ENCODE measurements around the gene MAFB. TPM values are rescaled to one million over a fixed set of nuclear protein-coding genes. Genes with fewer than 3 reads are reported as not detected.

Gene MAFB
- polyA plus RNA-seq, 1 of the 3 experiments (the other 2 are of a cell fraction), result 0.08 TPM

DNA sequence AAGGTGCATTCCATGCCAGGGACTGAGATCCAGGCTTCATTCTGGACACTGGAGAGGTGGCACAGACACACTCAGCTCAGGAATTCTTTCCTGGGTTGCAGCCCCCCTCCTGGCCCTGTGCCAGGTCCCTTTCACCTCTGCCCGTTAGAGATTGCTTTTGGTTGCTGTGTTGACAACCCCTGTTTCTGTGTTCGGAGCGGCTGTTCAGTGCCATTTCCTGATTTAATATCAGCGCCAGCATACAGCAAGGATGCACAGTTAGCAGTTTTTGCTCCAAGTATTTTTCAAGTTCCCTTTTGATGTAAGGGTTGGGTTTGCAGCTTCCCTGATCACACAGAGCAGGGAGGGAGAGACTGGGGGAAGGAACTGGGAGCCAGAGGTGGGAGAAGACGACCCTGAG lies 8.5 kb upstream of the MAFB start:
- CTCF ChIA-PET, result interaction anchor here (0.6 kb wide), 1 partner anchor 9 kb away, joined by 3 read pairs; no protein-coding TSS in a partner anchor
- H3K27ac ChIP-seq (ENCODE audit: low read depth in 2 of 2, low read length in 1 of 2), result no peak overlapping the region
- no peak for TF ChIP-seq RXRA (IDR thresholded peaks at IDR 0.05; ENCODE audit: borderline replicate concordance, low read depth)
- H4K20me1 ChIP-seq (ENCODE audit: insufficient read depth), result no peaks in the 10 kb centered on the region
- POLR2A ChIA-PET, result no interaction called here
- H3K4me2 ChIP-seq, result no peak overlapping the region
- no peak overlapping the region for H3K4me3 ChIP-seq (ENCODE audit: low read depth in 2 of 2, low read length in 1 of 2)
- H2AFZ ChIP-seq (ENCODE audit: low read depth), result no peak overlapping the region
- DNase-seq, result no peak
- H3K4me1 ChIP-seq (ENCODE audit: control insufficient read depth in 1 of 2, insufficient read depth in 2 of 2, low read depth in 1 of 2, low read length in 1 of 2), result no peaks in the 10 kb centered on the region; a peak in 1 of 4 replicates
- no peaks in the 10 kb centered on the region for H3F3A ChIP-seq (replicated peaks; ENCODE audit: insufficient read depth)
- no peaks in the 10 kb centered on the region for H3K36me3 ChIP-seq (replicated peaks in 1 of 2; ENCODE audit: control insufficient read depth in 1 of 2, insufficient read depth in 2 of 2, low read length in 1 of 2)
- no peaks in the 10 kb centered on the region for H3K9me3 ChIP-seq
- no peaks in the 10 kb centered on the region for H3K9me2 ChIP-seq
- whole genome bisulfite sequencing (ENCODE audit: low lambda C conversion rate), result 38% methylated on average over 5 of the region's 5 CpGs
- peaks cover 13% of the 10 kb centered on the region; the same call in 1 of the 2 replicates for H3K27me3 ChIP-seq (ENCODE audit: insufficient read depth)
- no peaks in the 10 kb centered on the region for H3K79me2 ChIP-seq (ENCODE audit: insufficient read depth)
- H3K9ac ChIP-seq, result no peak overlapping the region

DNA sequence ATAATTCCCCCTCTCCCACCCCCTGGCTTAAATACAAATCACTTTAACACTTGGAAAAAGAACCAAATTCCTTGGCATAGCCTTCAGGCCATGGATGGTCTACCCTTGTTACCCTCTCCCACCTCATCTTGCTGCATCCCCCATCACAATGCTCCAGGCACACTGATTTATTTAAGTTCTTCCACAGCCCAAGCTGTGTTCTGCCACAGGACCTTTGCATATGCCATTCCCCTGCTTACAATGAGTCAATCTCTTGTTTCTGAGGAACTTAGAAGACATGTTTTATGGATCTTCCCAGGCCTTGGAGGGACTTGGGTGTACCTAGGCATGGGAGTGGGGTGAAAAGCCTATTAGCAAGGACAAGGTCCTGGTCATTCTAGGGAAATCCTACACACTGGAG lies 6.2 kb upstream of the MAFB start:
- TF ChIP-seq MXI1 (IDR thresholded peaks at IDR 0.05; ENCODE audit: low read depth, low read length), result no peak
- no peak for DNase-seq
- no peaks in the 10 kb centered on the region; a peak in 1 of 4 replicates for H3K4me1 ChIP-seq (ENCODE audit: control insufficient read depth in 1 of 2, insufficient read depth in 2 of 2, low read depth in 1 of 2, low read length in 1 of 2)
- no peak overlapping the region for H3K4me3 ChIP-seq (ENCODE audit: low read depth in 2 of 2, low read length in 1 of 2)
- no peaks in the 10 kb centered on the region for H3K9me2 ChIP-seq
- H3K36me3 ChIP-seq (replicated peaks in 1 of 2; ENCODE audit: control insufficient read depth in 1 of 2, insufficient read depth in 2 of 2, low read length in 1 of 2), result no peaks in the 10 kb centered on the region
- ChIA-PET CTCF (interaction anchor here (1.2 kb wide), 1 partner anchor 268 kb away, joined by 4 read pairs; no protein-coding TSS in a partner anchor), POLR2A (no interaction called here)
- no peaks in the 10 kb centered on the region for H4K20me1 ChIP-seq (ENCODE audit: insufficient read depth)
- no peak overlapping the region for H3K4me2 ChIP-seq
- no peaks in the 10 kb centered on the region for H3K9me3 ChIP-seq
- no peaks in the 10 kb centered on the region for H3F3A ChIP-seq (replicated peaks; ENCODE audit: insufficient read depth)
- H3K79me2 ChIP-seq (ENCODE audit: insufficient read depth), result no peaks in the 10 kb centered on the region
- H3K27ac ChIP-seq (ENCODE audit: low read depth in 2 of 2, low read length in 1 of 2), result no peak overlapping the region
- H2AFZ ChIP-seq (ENCODE audit: low read depth), result no peak overlapping the region
- no peak overlapping the region for H3K9ac ChIP-seq
- peaks cover 34% of the 10 kb centered on the region; the same call in 1 of the 2 replicates for H3K27me3 ChIP-seq (ENCODE audit: insufficient read depth)

DNA sequence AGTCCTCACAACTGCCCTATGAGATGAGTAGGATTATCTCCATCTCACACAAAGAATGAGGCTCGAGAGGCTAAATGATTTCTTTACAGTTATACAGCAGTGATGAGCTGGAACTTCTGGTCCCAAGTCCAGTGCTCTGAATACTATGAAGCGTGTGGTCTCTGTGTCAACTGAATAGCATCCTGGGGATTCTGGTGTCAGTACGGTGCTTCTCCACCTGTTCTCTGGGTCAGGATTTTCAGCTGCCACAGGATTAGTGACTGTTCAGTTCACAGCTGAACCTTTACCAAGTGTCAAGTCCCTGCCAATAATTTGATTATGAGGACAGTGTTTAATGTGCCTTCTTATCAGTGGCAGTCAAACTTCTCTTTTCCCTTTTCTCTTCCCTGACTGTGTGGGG lies 5.2 kb upstream of the MAFB start:
- 43% methylated on average over 3 of the region's 3 CpGs for WGBS (ENCODE audit: low lambda C conversion rate)
- H3K79me2 ChIP-seq (ENCODE audit: insufficient read depth), result no peaks in the 10 kb centered on the region
- TF ChIP-seq EP300 (IDR thresholded peaks at IDR 0.05; ENCODE audit: borderline replicate concordance in 1 of 2, low read depth in 1 of 2, low read length in 1 of 2) (no peak), GATA2 (CRISPR knock-in tag; IDR thresholded peaks at IDR 0.05) (no peak), MAX (IDR thresholded peaks at IDR 0.05; ENCODE audit: low read depth) (no peak), RCOR1 (IDR thresholded peaks at IDR 0.05; ENCODE audit: low read length) (no peak), SMC3 (IDR thresholded peaks at IDR 0.05; ENCODE audit: low read depth, low read length) (no peak), GABPA (IDR thresholded peaks at IDR 0.05; ENCODE audit: low read depth) (no peak), NFIC (IDR thresholded peaks at IDR 0.05; ENCODE audit: borderline replicate concordance) (no peak), FOXM1 (IDR thresholded peaks at IDR 0.05; ENCODE audit: low read depth) (no peak), RAD21 (IDR thresholded peaks at IDR 0.05; ENCODE audit: low read length) (no peak), CTCF (IDR thresholded peaks at IDR 0.05) (no peak), PBX3 (IDR thresholded peaks at IDR 0.05) (no peak)
- TF ChIP-seq, protein P1, sequence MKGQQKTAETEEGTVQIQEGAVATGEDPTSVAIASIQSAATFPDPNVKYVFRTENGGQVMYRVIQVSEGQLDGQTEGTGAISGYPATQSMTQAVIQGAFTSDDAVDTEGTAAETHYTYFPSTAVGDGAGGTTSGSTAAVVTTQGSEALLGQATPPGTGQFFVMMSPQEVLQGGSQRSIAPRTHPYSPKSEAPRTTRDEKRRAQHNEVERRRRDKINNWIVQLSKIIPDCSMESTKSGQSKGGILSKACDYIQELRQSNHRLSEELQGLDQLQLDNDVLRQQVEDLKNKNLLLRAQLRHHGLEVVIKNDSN (IDR thresholded peaks at IDR 0.05; ENCODE audit: borderline replicate concordance, low read depth), result no peak
- TF ChIP-seq, protein P2, sequence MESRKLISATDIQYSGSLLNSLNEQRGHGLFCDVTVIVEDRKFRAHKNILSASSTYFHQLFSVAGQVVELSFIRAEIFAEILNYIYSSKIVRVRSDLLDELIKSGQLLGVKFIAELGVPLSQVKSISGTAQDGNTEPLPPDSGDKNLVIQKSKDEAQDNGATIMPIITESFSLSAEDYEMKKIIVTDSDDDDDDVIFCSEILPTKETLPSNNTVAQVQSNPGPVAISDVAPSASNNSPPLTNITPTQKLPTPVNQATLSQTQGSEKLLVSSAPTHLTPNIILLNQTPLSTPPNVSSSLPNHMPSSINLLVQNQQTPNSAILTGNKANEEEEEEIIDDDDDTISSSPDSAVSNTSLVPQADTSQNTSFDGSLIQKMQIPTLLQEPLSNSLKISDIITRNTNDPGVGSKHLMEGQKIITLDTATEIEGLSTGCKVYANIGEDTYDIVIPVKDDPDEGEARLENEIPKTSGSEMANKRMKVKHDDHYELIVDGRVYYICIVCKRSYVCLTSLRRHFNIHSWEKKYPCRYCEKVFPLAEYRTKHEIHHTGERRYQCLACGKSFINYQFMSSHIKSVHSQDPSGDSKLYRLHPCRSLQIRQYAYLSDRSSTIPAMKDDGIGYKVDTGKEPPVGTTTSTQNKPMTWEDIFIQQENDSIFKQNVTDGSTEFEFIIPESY (IDR thresholded peaks at IDR 0.05; ENCODE audit: borderline replicate concordance, low read depth), result no peak

More for the DNA sequence above, 5.2 kb upstream of the MAFB start:
- DNase-seq, result no peak
- no peaks in the 10 kb centered on the region for H3K9me2 ChIP-seq
- no peak overlapping the region for H3K4me2 ChIP-seq
- no peak overlapping the region for H2AFZ ChIP-seq (ENCODE audit: low read depth)
- no peaks in the 10 kb centered on the region for H3K9me3 ChIP-seq
- H3K4me3 ChIP-seq (ENCODE audit: low read depth in 2 of 2, low read length in 1 of 2), result no peak overlapping the region
- no peaks in the 10 kb centered on the region for H3F3A ChIP-seq (replicated peaks; ENCODE audit: insufficient read depth)
- peaks cover 0 to 2% of the 10 kb centered on the region in 2 experiments; a peak in 1 of 4 replicates for H3K4me1 ChIP-seq (ENCODE audit: control insufficient read depth in 1 of 2, insufficient read depth in 2 of 2, low read depth in 1 of 2, low read length in 1 of 2)
- no peaks in the 10 kb centered on the region for H3K36me3 ChIP-seq (replicated peaks in 1 of 2; ENCODE audit: control insufficient read depth in 1 of 2, insufficient read depth in 2 of 2, low read length in 1 of 2)
- ChIA-PET CTCF (interaction anchor here (0.9 to 1.2 kb wide), 6 partner anchors 12 to 1644 kb away, joined by 3 to 4 read pairs (median 3); no protein-coding TSS in a partner anchor), POLR2A (no interaction called here)
- H4K20me1 ChIP-seq (ENCODE audit: insufficient read depth), result no peaks in the 10 kb centered on the region
- no peak overlapping the region for H3K27ac ChIP-seq (ENCODE audit: low read depth in 2 of 2, low read length in 1 of 2)
- no peak overlapping the region for H3K9ac ChIP-seq
- H3K27me3 ChIP-seq (ENCODE audit: insufficient read depth), result peaks cover 35% of the 10 kb centered on the region; the same call in 1 of the 2 replicates
